Stomach (tissue), 9 donors: ENCODE data around the gene TBCE. TPM values are rescaled to one million over a fixed set of nuclear protein-coding genes. Genes with fewer than 3 reads are reported as not detected.

Experiments
- DNase-seq, 2 donors: peaks; one replicate each; pipeline versions ENCODE4 v3.0.0 to v3.0.0-alpha.2; 2013 to 2019
- H3K27ac ChIP-seq, 5 donors: fragments of 200-600 bp in 4 of 5; sonication (generic) in 4 of 5; one replicate each; pipeline ENCODE4 v1.5.1; 2013 to 2019; ENCODE audit warnings: mild to moderate bottlenecking in 1 of 5, moderate library complexity in 1 of 5
- H3K27me3 ChIP-seq, 3 donors: fragments of 200-600 bp; sonication (generic); one replicate each; pipeline ENCODE4 v1.5.1; 2017 to 2019; ENCODE audit warnings: mixed run types in 1 of 3
- H3K36me3 ChIP-seq, 4 donors: fragments of 200-600 bp; sonication (generic); 1 replicate in 3 of 4; 2 replicates in 1 of 4; pipeline ENCODE4 v1.5.1; 2016 to 2019
- H3K4me1 ChIP-seq, 4 donors: fragments of 200-600 bp; sonication (generic); one replicate each; pipeline ENCODE4 v1.5.1; 2016 to 2019
- H3K4me3 ChIP-seq, 4 donors: fragments of 200-600 bp; sonication (generic) in 3 of 4; one replicate each; pipeline ENCODE4 v1.5.1; 2016 to 2019; ENCODE audit warnings: mild to moderate bottlenecking in 1 of 4
- H3K9me3 ChIP-seq, 4 donors: fragments of 200-600 bp; sonication (generic); one replicate each; pipeline ENCODE4 v1.5.1; 2016 to 2019
- EP300 ChIP-seq: sonication (generic); formaldehyde crosslinking; IDR thresholded peaks from one replicate; pipeline ENCODE4 v1.6.1; 2017; ENCODE audit warnings: antibody characterized with exemption
- POLR2A ChIP-seq, 4 donors: fragments of 450-650 bp; IDR thresholded peaks; one replicate each; pipeline ENCODE4 v1.6.1; 2016; ENCODE audit warnings: antibody characterized with exemption in 4 of 4, control low read depth in 2 of 4, mild to moderate bottlenecking in 1 of 4, moderate library complexity in 1 of 4
- POLR2AphosphoS5 ChIP-seq, 3 donors: sonication (generic); formaldehyde crosslinking; IDR thresholded peaks; one replicate each; pipeline ENCODE4 v1.6.1; 2016; ENCODE audit warnings: antibody characterized with exemption in 3 of 3
- WGBS, 5 donors: extraction: QIAGEN DNeasy Blood & Tissue Kit in 3 of 5; methylation state at CpG; one replicate each; pipeline versions ENCODE4 v1.1.5 to v1.1.7; 2013 to 2018; 5-methylcytosine and 5-hydroxymethylcytosine counted together
- intact Hi-C: fragments of 100-400 bp; cut with DNase I; formaldehyde crosslinking; loops from one replicate; pipeline ENCODE4 v1.15.1; 2023; ENCODE audit warnings: low total_unique reads
- polyA plus RNA-seq, 3 donors: library from polyadenylated mRNA; stranded (reverse); fragments of 200-250 nt; gene quantifications; one replicate each; pipeline ENCODE4 v1.2.3, GENCODE V29; 2013
- total RNA-seq, 5 donors: library from RNA; depleted of rRNA; stranded (reverse); fragments of >200 nt; gene quantifications; one replicate each; pipeline versions ENCODE4 v1.1.0 to v1.2.3, GENCODE V29; 2014 to 2016
- TF ChIP-seq, protein P1 (sequence below), 7 experiments: fragments of 450-650 bp in 4 of 7; fragments of 200-600 bp in 3 of 7; sonication (generic) in 3 of 7; IDR thresholded peaks; one replicate each; pipeline ENCODE4 v1.5.1; 2016 to 2019; ENCODE audit warnings: antibody characterized with exemption in 7 of 7, control low read depth in 2 of 7, mild to moderate bottlenecking in 1 of 7
- donor health status: healthy with polysubstance abuse.
- donor health status: Bipolar disorder and iron deficiency.
- donor health status: healthy.

Gene TBCE
- total and polyA plus RNA-seq, 8 donors = 7.1 to 43.7 (median 23.8) TPM

DNA sequence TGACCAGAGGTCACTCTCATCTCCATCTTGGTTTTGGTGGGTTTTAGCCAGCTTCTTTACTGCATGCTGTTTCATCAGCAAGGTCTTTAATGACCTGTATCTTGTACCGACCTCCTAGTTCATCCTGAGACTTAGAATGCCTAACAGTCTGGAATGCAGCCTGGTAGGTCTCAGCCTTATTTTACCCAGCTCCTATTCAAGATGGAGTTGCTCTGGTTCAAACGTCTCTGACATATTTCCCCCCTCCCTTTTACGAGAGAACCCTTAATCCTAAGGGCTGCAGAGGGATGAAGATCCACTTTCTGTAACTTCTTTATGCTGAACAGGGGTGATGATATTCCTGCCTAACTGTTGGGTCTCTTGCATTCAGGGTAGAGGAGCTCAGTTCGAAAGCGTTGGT is 43.2 kb downstream of the TBCE start:
- 87 to 91% (median 89%) methylated on average over 5 of the region's 5 CpGs for WGBS, 5 donors
- no peak overlapping the region for H3K27ac ChIP-seq
- H3K9me3 ChIP-seq = no peaks in the 10 kb centered on the region
- peaks cover 0 to 7% (median 3%) of the 10 kb centered on the region in 4 donors for H3K36me3 ChIP-seq
- no peak overlapping the region for H3K4me3 ChIP-seq
- no peak for DNase-seq
- no peak for TF ChIP-seq POLR2AphosphoS5 (IDR thresholded peaks at IDR 0.05)
- TF ChIP-seq POLR2A (IDR thresholded peaks at IDR 0.05) = no peak
- TF ChIP-seq, protein P1, sequence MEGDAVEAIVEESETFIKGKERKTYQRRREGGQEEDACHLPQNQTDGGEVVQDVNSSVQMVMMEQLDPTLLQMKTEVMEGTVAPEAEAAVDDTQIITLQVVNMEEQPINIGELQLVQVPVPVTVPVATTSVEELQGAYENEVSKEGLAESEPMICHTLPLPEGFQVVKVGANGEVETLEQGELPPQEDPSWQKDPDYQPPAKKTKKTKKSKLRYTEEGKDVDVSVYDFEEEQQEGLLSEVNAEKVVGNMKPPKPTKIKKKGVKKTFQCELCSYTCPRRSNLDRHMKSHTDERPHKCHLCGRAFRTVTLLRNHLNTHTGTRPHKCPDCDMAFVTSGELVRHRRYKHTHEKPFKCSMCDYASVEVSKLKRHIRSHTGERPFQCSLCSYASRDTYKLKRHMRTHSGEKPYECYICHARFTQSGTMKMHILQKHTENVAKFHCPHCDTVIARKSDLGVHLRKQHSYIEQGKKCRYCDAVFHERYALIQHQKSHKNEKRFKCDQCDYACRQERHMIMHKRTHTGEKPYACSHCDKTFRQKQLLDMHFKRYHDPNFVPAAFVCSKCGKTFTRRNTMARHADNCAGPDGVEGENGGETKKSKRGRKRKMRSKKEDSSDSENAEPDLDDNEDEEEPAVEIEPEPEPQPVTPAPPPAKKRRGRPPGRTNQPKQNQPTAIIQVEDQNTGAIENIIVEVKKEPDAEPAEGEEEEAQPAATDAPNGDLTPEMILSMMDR (IDR thresholded peaks at IDR 0.05) = no peak
- no peak for TF ChIP-seq EP300
- no peaks in the 10 kb centered on the region for H3K27me3 ChIP-seq
- intact Hi-C loops = loop anchor here (10.0 kb wide), 2 partner anchors 156 to 306 kb away; no protein-coding TSS in a partner anchor
- peaks cover 7 to 43% (median 21%) of the 10 kb centered on the region in 4 donors for H3K4me1 ChIP-seq

DNA sequence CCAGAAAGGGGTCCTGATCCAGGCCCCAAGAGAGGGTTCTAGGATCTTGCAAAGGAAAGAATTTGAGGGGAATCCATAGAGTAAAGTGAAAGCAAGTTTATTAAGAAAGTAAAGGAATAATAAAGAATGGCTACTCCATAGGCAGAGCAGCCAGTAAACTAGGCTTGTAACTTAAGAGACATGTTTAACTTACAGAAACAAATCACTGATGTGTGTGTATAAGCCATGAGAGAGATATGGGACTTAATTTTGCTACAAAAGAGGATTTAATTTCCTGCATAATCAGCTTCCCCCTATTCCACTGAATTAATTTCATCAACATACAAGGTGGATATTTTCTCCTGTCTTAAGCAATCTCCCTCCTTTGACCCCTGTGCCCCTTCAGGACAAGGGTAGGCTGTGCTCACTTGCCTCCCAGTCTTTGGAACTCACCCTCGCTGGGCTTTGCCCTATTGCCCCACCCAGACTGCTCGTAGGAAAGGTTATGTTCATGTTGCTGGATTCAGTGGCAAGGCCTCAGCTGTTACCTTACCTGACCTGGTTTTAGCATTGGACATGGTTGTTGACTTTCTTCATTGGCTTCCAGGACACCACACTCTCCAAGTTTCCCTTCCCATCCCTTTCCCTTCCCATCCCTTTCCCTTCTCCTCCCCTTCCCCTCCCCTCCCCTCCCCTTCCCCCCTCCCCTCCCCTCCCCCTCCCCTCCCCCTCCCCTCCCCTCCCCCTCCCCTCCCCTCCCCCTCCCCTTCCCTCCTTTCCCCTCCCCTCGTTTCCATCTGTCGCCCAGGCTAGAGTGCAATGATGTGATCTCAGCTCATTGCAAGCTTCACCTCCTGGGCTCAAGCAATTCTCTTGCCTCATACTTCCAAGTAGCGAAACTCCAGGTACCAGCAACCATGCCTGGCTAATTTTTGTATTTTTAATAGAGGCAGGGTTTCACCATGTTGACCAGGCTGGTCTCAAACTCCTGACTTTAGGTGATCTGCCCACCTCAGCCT is 44.6 kb downstream of the TBCE start:
- TF ChIP-seq POLR2AphosphoS5 (IDR thresholded peaks at IDR 0.05) (no peak), EP300 (no peak)
- TF ChIP-seq, protein P1 (IDR thresholded peaks at IDR 0.05) = no peak
- Histone ChIP-seq H3K36me3 (peaks cover 0 to 7% (median 0%) of the 10 kb centered on the region in 4 donors), H3K4me3 (no peak overlapping the region), H3K27me3 (no peaks in the 10 kb centered on the region), H3K9me3 (no peaks in the 10 kb centered on the region), H3K27ac (peak overlapping the region in 3 of 5 donors; percentile 6 to 26 (median 15)), H3K4me1 (peaks cover 7 to 43% (median 23%) of the 10 kb centered on the region in 4 donors)
- intact Hi-C loops = loop anchor here (10.0 kb wide), 2 partner anchors 157 to 307 kb away; no protein-coding TSS in a partner anchor
- peak; percentile 26 to 35 for DNase-seq
- 49 to 71% (median 53%) methylated on average over 3 to 4 of the region's 5 CpGs for WGBS, 5 donors

DNA sequence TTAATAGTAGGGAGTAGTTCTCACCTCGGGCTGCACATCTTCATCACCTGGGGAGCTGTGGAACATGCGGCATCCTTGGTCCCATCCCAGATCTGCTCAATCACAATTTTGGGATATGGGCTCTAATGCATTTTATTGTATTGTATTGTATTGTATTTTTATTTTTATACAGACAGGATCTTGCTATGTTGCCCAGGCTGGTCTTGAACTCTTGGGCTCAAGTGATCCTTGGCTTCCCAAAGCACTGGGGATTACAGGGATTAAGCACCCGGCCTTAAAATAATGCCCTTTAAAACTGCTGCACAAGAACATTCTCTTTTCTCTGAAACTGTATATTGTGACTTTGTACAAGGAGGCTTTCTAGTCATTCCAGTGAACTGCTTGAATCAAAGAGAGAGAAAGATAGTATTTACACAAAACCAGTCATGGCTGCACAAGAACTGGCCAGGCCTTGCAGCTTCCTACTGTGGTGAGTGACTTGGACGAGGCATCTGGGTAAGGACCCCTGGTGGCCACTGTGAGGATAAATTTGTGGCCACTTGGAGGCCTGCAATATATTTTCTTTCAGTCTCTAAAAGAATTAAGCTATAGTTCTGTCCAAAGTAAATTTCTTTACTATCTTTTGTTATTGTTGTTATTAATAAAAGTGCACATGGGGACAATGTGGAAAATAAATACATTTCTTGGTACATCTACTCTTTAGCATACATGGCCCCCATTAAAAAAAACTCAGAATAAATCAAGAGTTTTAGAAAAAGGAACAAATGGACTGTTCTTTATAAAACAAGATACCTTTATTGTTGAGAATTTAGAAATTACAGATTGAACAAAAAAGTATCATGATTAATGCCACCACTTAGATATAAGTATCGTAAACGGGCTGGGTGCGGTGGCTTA is 48.0 kb downstream of the TBCE start:
- no peaks in the 10 kb centered on the region for H3K27me3 ChIP-seq
- intact Hi-C loops = loop anchor here (10.0 kb wide), 2 partner anchors 160 to 310 kb away; no protein-coding TSS in a partner anchor
- H3K4me1 ChIP-seq = peaks cover 0 to 19% (median 9%) of the 10 kb centered on the region in 4 donors
- H3K4me3 ChIP-seq = no peak overlapping the region
- no peak overlapping the region for H3K27ac ChIP-seq
- WGBS, 5 donors = 73 to 82% (median 79%) methylated on average over 7 of the region's 7 CpGs
- TF ChIP-seq EP300 = no peak
- no peak for TF ChIP-seq POLR2A (IDR thresholded peaks at IDR 0.05)
- TF ChIP-seq, protein P1 (IDR thresholded peaks at IDR 0.05) = peak in 5 of 7 experiments; percentile 55 to 88 (median 75)
- peak in 2 of 3 donors; percentile 11 to 73 for TF ChIP-seq POLR2AphosphoS5 (IDR thresholded peaks at IDR 0.05)
- peaks cover 2 to 23% (median 13%) of the 10 kb centered on the region in 4 donors for H3K36me3 ChIP-seq
- no peaks in the 10 kb centered on the region for H3K9me3 ChIP-seq
- DNase-seq = peak; percentile 78 to 87

DNA sequence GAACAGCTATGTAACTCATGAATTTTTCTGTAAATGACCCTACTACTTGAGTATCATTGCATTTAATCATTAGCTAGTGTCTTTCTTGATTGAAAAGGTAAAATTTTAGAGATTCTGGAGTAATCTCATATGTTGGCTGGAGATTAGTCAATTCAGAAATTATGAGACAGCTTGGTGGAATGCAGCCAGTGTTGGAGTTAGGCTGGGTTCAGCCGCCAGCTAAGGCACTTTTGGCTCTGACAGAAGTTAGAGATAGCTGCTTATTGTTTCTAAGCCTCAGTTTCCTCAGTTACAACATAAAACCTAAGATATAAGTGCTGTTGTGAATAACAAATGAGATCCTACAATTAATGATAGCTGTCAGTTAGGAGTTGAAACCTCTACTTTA is 49.4 kb downstream of the TBCE start:
- WGBS, 5 donors = 58 to 83% (median 76%) methylated on average over 1 of the region's 1 CpG
- DNase-seq = no peak

More for the DNA sequence above, 49.4 kb downstream of the TBCE start:
- no peak for TF ChIP-seq EP300
- TF ChIP-seq POLR2AphosphoS5 (IDR thresholded peaks at IDR 0.05) = no peak
- TF ChIP-seq, protein P1 (IDR thresholded peaks at IDR 0.05) = no peak
- TF ChIP-seq POLR2A (IDR thresholded peaks at IDR 0.05) = no peak
- no peak overlapping the region for H3K4me3 ChIP-seq
- H3K27me3 ChIP-seq = no peaks in the 10 kb centered on the region
- H3K4me1 ChIP-seq = peaks cover 0 to 16% (median 4%) of the 10 kb centered on the region in 4 donors
- intact Hi-C loops = loop anchor here (10.0 kb wide), 2 partner anchors 162 to 312 kb away; no protein-coding TSS in a partner anchor
- no peak overlapping the region for H3K27ac ChIP-seq
- H3K9me3 ChIP-seq = no peaks in the 10 kb centered on the region
- H3K36me3 ChIP-seq = peaks cover 2 to 23% (median 17%) of the 10 kb centered on the region in 4 donors
